Karpas-422 (cell line): ENCODE data around the gene EVX2. TPM values are rescaled to one million over a fixed set of nuclear protein-coding genes. Genes with fewer than 3 reads are reported as not detected.

ENCODE experiments used
- DNase-seq: peaks from one replicate; pipeline ENCODE4 v3.0.0-alpha.2; 2015
- H2AFZ ChIP-seq: fragments of 200-600 bp; sonication (generic); 2 replicates; pipeline ENCODE4 v1.6.1; 2014; ENCODE audit warnings: antibody characterized with exemption, low read length, mixed read lengths
- H3K27ac ChIP-seq: fragments of 200-600 bp; sonication (generic); 2 replicates; pipeline ENCODE4 v1.5.1; 2014; ENCODE audit warnings: mild to moderate bottlenecking, low read length, moderate library complexity
- H3K27me3 ChIP-seq: fragments of 200-600 bp; sonication (generic); 2 replicates; pipeline ENCODE4 v1.6.1; 2014; ENCODE audit warnings: low read length, mixed read lengths
- H3K36me3 ChIP-seq: fragments of 200-600 bp; sonication (generic); 2 replicates; pipeline ENCODE4 v1.6.1; 2014; ENCODE audit warnings: low read length, mixed read lengths; ENCODE audit not compliant: insufficient read depth
- H3K4me1 ChIP-seq: fragments of 200-600 bp; sonication (generic); 2 replicates; pipeline ENCODE4 v1.6.1; 2014; ENCODE audit warnings: mild to moderate bottlenecking, low read length, mixed read lengths
- H3K4me2 ChIP-seq: fragments of 200-600 bp; sonication (generic); 2 replicates; pipeline ENCODE4 v1.6.1; 2014; ENCODE audit warnings: low read length, low read depth, mild to moderate bottlenecking; ENCODE audit not compliant: poor library complexity, severe bottlenecking
- H3K4me3 ChIP-seq: fragments of 200-600 bp; sonication (generic); 2 replicates; pipeline ENCODE4 v1.5.1; 2014; ENCODE audit warnings: mild to moderate bottlenecking, antibody characterized with exemption, low read length, mixed read lengths
- H3K79me2 ChIP-seq: fragments of 200-600 bp; sonication (generic); 2 replicates; pipeline ENCODE4 v1.6.1; 2014; ENCODE audit warnings: mild to moderate bottlenecking, low read length, mixed read lengths
- H3K9ac ChIP-seq: fragments of 200-600 bp; sonication (generic); 2 replicates; pipeline ENCODE4 v1.6.0; 2014; ENCODE audit warnings: low read length
- H3K9me2 ChIP-seq: fragments of 200-600 bp; sonication (generic), shearing (Covaris generic); replicated peaks from 2 replicates; pipeline ENCODE4 v1.6.0; 2014; ENCODE audit warnings: mild to moderate bottlenecking, low read length, moderate library complexity; ENCODE audit not compliant: insufficient read depth
- H3K9me3 ChIP-seq: fragments of 300-700, 200-600 bp; sonication (generic); 2 replicates; pipeline ENCODE4 v1.6.1; 2014; ENCODE audit warnings: low read length, mixed read lengths
- H4K20me1 ChIP-seq: fragments of 200-600 bp; sonication (generic); 2 replicates; pipeline ENCODE4 v1.6.1; 2014; ENCODE audit warnings: mild to moderate bottlenecking, antibody characterized with exemption, low read length, low read depth; ENCODE audit not compliant: insufficient read depth
- total RNA-seq: library from RNA; depleted of rRNA; stranded (reverse); fragments of >200 nt; shearing (Covaris generic); gene quantifications from 2 replicates; pipeline ENCODE4 v1.2.3, GENCODE V29; 2014; ENCODE audit warnings: low replicate concordance

The EVX2 gene
- total RNA-seq, 1 experiment from 2014 or later, result not detected

DNA sequence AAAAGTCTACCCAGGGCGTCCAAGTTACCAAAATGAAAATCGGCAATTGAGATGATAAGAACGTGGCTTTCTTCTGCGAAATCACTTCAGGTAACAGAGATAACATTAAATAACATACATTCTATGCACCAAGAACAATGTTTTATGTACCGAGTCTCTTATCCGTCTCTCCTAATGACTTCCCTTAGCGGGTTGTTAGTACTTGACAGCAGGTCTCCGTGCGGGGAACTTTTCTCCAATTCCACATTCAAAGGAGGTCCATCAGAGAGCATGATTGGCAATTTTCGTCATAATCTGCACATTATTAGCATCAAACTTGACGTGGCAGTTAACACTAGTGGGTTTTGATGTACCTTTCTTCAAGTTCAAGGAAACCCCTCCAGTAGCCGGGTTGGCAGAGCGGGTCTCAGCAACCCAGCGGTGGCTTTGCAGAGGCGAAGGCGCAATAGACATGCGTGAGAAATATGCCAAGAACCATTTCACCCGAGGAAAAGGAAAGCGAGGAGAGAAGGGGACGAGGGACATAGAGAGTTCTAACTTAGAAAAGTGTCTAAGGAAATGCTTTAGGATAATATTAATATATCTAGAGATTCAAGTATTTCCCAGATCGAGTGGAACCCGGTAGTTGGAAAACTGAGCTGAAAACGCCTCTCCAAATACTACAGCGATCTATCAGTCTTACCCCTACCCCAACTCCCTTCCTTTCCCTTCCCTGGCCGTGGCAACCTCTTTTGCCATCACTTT is 5.0 kb downstream of the EVX2 start:
- Histone ChIP-seq H3K9me3 (no peaks in the 10 kb centered on the region), H2AFZ (no peak overlapping the region), H3K27me3 (no peaks in the 10 kb centered on the region), H3K4me1 (no peaks in the 10 kb centered on the region), H3K4me3 (no peak overlapping the region), H3K4me2 (no peak overlapping the region), H3K27ac (no peak overlapping the region), H4K20me1 (no peaks in the 10 kb centered on the region), H3K9ac (no peak overlapping the region), H3K36me3 (no peaks in the 10 kb centered on the region), H3K79me2 (no peaks in the 10 kb centered on the region), H3K9me2 (no peaks in the 10 kb centered on the region)
- no peak for DNase-seq

DNA sequence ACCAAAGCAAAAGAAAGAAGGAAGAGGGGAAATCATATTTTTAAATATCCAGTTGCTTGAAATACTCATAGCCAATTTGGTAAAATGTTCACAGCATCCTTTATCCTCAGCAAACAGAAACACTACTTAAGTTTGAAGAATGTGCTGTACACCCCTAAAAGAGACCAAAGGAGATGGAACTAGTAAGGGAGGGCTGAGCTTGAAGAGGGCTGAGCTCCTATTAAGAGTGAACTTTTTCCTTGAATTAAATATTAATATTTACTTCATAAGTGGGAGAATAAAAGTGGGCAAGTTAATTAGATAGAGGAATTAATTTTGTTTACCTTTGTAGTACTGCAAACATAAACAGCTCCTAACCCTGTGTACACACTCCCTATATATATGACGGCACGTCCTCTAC is 7.0 kb downstream of the EVX2 start:
- Histone ChIP-seq H3K9ac (no peak overlapping the region), H3K4me2 (no peak overlapping the region), H3K4me3 (no peak overlapping the region), H3K4me1 (no peaks in the 10 kb centered on the region), H3K36me3 (no peaks in the 10 kb centered on the region), H4K20me1 (no peaks in the 10 kb centered on the region), H3K27me3 (no peaks in the 10 kb centered on the region), H2AFZ (no peak overlapping the region), H3K27ac (no peak overlapping the region), H3K9me3 (no peaks in the 10 kb centered on the region), H3K79me2 (no peaks in the 10 kb centered on the region), H3K9me2 (no peaks in the 10 kb centered on the region)
- DNase-seq, result no peak

DNA sequence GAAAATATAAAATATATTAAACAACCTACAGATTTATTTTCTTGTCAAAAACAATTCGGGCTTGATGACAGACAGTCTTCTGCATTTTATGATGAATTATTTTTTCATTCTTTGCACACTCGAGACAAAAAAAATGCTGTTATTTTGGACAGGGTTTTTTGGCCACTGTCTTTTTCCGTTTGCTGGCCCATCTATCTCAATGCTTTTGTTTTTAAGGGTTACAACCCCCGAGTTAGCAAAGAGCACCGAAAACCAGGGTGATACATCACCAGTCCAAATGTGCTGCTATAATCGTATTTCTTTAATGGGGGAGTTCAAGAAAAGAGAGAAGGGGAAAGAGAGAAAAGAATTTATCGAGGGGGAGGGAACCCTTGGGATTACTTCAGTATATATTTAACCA is 7.7 kb downstream of the EVX2 start:
- no peak for DNase-seq
- no peaks in the 10 kb centered on the region for H3K27me3 ChIP-seq
- no peak overlapping the region for H3K4me3 ChIP-seq
- no peak overlapping the region for H2AFZ ChIP-seq
- no peak overlapping the region for H3K4me2 ChIP-seq
- no peaks in the 10 kb centered on the region for H3K36me3 ChIP-seq
- H4K20me1 ChIP-seq, result no peaks in the 10 kb centered on the region
- H3K9me2 ChIP-seq, result no peaks in the 10 kb centered on the region
- H3K9me3 ChIP-seq, result no peaks in the 10 kb centered on the region
- no peak overlapping the region for H3K9ac ChIP-seq
- no peak overlapping the region for H3K27ac ChIP-seq
- H3K79me2 ChIP-seq, result no peaks in the 10 kb centered on the region
- no peaks in the 10 kb centered on the region for H3K4me1 ChIP-seq

DNA sequence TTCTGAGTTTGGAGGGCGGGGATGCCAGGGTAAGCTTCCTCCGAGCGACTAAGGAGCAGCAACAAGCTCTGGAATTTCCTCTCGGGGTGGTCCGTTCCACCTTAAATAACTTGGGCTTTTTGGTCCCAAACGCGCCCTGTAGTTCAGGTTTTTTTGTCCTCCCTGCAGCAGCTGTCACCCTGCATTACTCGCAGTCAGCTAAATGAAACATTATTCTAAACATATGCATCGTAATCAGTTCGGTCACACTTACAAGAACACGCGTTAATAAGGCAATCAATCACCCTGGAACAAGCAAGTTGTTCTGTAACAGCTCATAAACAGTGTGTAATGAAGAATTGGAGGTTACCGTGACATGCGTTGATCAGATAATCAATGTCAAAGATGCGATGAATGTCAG is 8.3 kb downstream of the EVX2 start:
- no peaks in the 10 kb centered on the region for H3K79me2 ChIP-seq
- no peak overlapping the region for H2AFZ ChIP-seq
- H3K27ac ChIP-seq, result no peak overlapping the region
- H3K4me1 ChIP-seq, result no peaks in the 10 kb centered on the region
- no peak overlapping the region for H3K9ac ChIP-seq
- DNase-seq, result no peak
- no peaks in the 10 kb centered on the region for H3K9me3 ChIP-seq
- H3K4me3 ChIP-seq, result no peak overlapping the region
- H3K4me2 ChIP-seq, result no peak overlapping the region
- no peaks in the 10 kb centered on the region for H4K20me1 ChIP-seq
- no peaks in the 10 kb centered on the region for H3K9me2 ChIP-seq
- no peaks in the 10 kb centered on the region for H3K36me3 ChIP-seq
- H3K27me3 ChIP-seq, result no peaks in the 10 kb centered on the region

DNA sequence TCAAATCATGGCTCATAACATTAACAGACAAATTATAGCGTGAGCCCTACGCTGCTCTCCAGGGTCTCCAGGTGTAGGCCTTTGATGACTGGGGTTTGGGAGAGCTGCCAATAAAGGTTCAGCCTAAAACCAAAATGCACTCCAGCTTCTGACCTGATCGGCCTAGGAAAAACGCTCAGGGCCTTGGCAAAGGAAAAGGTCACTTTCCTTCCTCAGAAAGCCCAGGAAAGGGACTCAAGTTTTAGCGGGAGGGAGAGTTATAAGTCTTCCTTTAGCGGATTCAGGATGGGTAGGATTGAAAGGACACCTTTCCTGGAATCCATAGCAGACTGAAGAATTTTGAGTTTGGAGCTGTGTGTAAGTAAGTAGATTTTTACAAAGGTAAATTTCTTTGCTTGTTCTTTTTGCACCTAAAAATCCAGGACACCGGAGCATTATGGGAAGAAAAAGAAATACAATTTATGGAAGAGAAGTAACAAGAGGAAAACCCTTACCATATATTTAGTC is 8.8 kb downstream of the EVX2 start:
- Histone ChIP-seq H3K9me3 (no peaks in the 10 kb centered on the region), H3K36me3 (no peaks in the 10 kb centered on the region), H3K9ac (no peak overlapping the region), H3K9me2 (no peaks in the 10 kb centered on the region), H3K4me2 (no peak overlapping the region), H4K20me1 (no peaks in the 10 kb centered on the region), H3K79me2 (no peaks in the 10 kb centered on the region), H3K27me3 (no peaks in the 10 kb centered on the region), H2AFZ (no peak overlapping the region), H3K4me1 (no peaks in the 10 kb centered on the region), H3K27ac (no peak overlapping the region), H3K4me3 (no peak overlapping the region)
- DNase-seq, result no peak

DNA sequence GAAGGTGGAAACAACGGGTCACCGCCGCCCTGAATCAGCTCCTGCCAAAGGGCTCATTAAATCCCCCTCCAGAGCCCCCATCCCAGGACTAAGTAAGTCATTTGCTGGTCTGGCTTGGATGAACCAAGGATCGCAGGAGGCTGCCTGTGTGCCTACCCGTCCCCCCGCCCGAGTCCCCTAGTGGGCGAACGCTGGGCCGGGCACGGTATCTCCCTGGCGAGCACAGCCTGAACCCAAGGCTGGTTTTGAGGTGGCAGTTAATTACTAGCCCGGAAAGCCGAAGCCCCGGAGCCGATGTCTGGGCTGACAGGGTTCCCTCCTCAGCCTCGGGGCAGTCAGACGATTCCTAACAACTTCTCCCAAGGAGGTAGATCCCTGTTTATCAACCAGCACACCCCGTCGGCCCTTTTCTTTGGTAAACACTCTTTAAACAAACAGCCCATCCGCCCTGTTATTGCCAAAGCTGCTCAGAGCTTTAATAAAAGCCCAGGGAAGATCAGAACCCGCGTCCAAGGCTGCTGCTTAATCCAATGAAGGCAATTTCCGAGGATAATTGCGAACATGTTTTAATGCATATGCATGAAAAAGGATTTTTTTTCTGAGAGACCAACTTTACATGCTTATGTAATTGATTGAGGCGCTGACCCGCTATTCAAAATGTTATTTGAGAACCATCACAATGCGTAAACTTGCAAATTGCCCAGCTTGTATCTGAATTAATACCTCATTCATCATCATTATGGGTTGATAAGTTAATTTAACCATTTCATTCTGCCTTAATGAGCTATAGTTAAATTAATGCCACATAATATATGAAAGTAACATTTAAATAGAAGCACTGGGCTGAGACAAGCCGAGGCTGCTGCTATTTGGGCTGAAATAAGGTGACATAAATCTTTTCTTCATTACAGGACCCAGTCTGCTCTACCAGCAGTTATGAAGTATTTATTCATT is 10.5 kb downstream of the EVX2 start:
- Histone ChIP-seq H3K4me1 (peaks cover 7% of the 10 kb centered on the region), H3K9me2 (no peaks in the 10 kb centered on the region), H3K9me3 (no peaks in the 10 kb centered on the region), H3K79me2 (no peaks in the 10 kb centered on the region), H3K4me3 (no peak overlapping the region), H3K4me2 (no peak overlapping the region), H2AFZ (no peak overlapping the region), H3K27ac (no peak overlapping the region), H3K36me3 (no peaks in the 10 kb centered on the region), H3K9ac (no peak overlapping the region), H4K20me1 (no peaks in the 10 kb centered on the region), H3K27me3 (no peaks in the 10 kb centered on the region)
- no peak for DNase-seq

DNA sequence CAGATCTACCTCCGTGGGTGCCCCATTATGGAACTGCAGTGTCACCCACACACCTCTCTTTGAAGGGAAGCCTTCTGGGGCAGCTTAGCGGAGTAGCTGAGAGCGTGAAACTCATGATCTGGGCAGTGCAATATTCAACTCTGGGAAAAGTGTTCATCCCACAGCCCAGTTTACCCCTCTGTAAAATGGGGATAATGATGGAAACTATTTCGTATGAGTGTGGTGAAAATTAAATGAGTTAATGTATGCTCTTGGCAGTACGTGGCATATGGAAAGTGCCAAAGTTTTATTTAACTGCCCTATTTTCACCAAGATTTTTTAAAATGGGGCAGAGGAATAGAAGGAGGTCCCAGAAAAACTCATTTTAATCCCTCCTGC is 11.5 kb downstream of the EVX2 start:
- Histone ChIP-seq H3K27me3 (no peaks in the 10 kb centered on the region), H3K79me2 (no peaks in the 10 kb centered on the region), H4K20me1 (no peaks in the 10 kb centered on the region), H3K4me2 (no peak overlapping the region), H3K9me2 (no peaks in the 10 kb centered on the region), H3K9ac (no peak overlapping the region), H3K4me1 (peaks cover 7% of the 10 kb centered on the region), H3K27ac (no peak overlapping the region), H3K4me3 (no peak overlapping the region), H3K9me3 (no peaks in the 10 kb centered on the region), H3K36me3 (no peaks in the 10 kb centered on the region), H2AFZ (no peak overlapping the region)
- DNase-seq, result no peak
